ENCODE data around the gene ZNF239.
"Not testable (repeated sequence)": the region's sequence is repeated elsewhere in the genome, so short reads cannot be mapped to it uniquely, and the experiment has no call there.

ZNF239 gene

GRCh38 chr10:43574001-43574892 lies at the start of gene ZNF239:
Gene ZNF239, minus strand, starts transcription at chr10:43574616. Its CDS starts 16,537 bp downstream, at chr10:43558079.
- peak; percentile 73 for FAIRE-seq

DNA sequence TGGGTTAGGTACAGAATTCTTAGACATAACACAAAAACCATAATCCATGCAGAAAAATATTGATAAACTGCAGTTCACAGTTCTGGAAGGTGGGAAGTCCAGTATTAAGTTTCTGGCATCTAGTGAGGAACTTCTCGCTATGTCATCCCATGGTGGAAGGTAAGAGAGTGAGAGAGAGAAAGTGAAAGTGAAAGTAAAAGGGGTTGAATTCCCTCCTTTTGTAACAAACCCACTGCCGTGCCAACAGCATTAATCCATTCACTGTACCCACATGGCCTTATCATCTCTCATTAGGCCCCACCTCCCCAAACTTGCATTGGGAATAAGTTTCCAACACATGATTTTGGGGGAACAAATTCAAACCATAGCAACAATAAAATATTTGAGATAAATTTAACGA lies 48.9 kb upstream of the ZNF239 start:
- no peak for FAIRE-seq

- FAIRE-seq, result no peak
Observed at GRCh38 chr10:43622038-43622437, 47.6 kb upstream of the ZNF239 start.

GRCh38 chr10:43619368-43619767 lies 45.0 kb upstream of the ZNF239 start:
- FAIRE-seq, result no peak

DNA sequence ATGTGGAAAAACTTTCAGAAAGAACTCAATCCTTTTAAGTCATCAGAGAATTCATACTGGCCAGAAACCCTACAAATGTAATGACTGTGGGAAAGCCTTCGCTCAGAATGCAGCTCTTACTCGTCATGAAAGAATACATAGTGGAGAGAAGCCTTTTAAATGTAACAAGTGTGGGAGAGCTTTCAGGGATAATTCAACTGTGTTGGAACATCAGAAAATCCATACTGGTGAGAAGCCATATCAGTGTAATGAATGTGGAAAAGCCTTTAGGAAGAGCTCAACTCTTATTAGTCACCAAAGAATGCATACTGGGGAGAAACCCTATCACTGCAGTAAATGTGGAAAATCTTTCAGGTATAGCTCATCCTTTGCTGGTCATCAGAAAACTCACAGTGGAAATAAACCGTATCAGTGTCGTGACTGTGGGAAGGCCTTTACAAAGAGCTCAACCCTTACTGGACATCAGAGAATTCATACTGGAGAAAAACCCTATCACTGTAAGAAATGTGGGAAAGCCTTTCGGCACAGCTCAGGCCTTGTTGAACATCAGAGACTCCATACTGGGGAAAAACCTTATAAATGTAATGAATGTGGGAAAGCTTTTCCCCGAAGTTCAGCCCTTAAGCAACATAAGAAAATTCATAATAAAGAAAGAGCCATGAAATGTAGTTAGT lies 42.4 kb upstream of the ZNF239 start:
- FAIRE-seq, result no peak

GRCh38 chr10:43610636-43611035 lies 36.2 kb upstream of the ZNF239 start:
- FAIRE-seq, result no peak

GRCh38 chr10:43607199-43607573 lies 32.8 kb upstream of the ZNF239 start:
- FAIRE-seq, result no peak

GRCh38 chr10:43606323-43607198 lies 32.1 kb upstream of the ZNF239 start, which contains the start of gene ZNF485:
Gene ZNF485, plus strand, starts transcription at chr10:43606438. Its CDS starts 613 bp downstream, at chr10:43607051.
- no peak for FAIRE-seq

- no peak for FAIRE-seq
Observed at GRCh38 chr10:43605850-43606322, 31.5 kb upstream of the ZNF239 start.

DNA sequence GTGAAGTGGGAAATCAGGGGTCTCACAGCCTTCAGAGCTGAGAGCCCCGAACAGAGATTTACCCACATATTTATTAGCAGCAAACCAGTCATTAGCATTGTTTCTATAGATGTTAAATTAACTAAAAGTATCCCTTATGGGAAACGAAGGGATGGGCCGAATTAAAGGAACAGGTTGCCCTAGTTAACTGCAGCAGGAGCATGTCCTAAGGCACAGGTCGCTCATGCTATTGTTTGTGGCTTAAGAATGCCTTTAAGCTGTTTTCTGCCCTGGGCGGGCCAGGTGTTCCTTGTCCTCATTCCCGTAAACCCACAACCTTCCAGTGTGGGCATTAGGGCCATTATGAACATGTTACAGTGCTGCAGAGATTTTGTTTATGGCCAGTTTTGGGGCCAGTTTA lies 27.2 kb upstream of the ZNF239 start:
- not testable (repeated sequence) for FAIRE-seq

DNA sequence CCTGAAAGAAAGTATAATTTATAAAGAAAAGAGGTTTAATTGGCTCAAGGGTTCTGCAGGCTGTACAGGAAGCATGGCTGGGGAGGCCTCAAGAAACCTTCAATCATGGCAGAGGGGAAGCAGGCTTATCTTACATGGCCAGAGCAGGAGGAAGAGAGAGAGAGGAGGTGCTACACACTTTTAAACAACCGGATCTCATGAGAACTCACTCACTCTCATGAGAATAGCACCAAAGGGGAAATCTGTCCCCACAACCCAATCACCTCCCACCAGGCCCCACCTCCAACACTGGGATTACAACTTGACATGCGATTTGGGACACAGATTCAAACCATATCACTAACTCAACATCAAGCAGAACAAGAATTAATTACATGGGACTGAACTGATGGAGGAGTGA lies 24.9 kb upstream of the ZNF239 start:
- FAIRE-seq, result no peak

- FAIRE-seq, result no peak
Observed at GRCh38 chr10:43598446-43598845, 24.0 kb upstream of the ZNF239 start.

GRCh38 chr10:43596546-43596945 lies 22.1 kb upstream of the ZNF239 start:
- no peak for FAIRE-seq

- no peak for FAIRE-seq
Observed at GRCh38 chr10:43595739-43596298, 21.4 kb upstream of the ZNF239 start.

GRCh38 chr10:43594944-43595589 lies 20.7 kb upstream of the ZNF239 start:
- FAIRE-seq, result no peak

DNA sequence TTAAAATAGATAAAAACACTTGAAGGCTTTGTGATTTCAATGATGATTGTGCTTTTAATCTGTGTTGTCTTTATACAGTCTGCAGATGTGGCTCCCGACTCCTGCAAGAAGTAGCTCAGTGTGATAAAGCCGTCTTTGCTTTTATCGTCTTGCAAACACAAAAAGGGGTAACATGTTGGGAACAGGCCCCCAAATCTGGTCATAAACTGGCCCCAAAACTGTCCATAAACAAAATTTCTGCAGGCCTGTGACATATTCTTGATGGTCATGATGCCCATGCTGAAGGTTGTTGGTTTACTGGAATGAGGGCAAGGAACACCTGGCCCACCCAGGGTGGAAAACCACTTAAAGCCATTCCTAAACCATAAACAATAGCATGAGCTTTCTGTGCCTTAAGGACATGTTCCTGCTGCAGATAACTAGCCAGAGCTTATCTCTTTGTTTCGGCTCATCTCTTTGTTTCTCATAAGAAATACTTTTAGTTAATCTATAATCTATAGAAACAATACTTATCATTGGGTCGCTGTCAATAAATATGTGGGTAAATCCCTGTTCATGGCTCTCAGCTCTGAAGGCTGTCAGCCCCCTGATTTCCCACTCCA lies 17.0 kb upstream of the ZNF239 start:
- no peak for FAIRE-seq

- FAIRE-seq, result not testable (repeated sequence)
Observed at GRCh38 chr10:43586730-43587115, 12.3 kb upstream of the ZNF239 start.

DNA sequence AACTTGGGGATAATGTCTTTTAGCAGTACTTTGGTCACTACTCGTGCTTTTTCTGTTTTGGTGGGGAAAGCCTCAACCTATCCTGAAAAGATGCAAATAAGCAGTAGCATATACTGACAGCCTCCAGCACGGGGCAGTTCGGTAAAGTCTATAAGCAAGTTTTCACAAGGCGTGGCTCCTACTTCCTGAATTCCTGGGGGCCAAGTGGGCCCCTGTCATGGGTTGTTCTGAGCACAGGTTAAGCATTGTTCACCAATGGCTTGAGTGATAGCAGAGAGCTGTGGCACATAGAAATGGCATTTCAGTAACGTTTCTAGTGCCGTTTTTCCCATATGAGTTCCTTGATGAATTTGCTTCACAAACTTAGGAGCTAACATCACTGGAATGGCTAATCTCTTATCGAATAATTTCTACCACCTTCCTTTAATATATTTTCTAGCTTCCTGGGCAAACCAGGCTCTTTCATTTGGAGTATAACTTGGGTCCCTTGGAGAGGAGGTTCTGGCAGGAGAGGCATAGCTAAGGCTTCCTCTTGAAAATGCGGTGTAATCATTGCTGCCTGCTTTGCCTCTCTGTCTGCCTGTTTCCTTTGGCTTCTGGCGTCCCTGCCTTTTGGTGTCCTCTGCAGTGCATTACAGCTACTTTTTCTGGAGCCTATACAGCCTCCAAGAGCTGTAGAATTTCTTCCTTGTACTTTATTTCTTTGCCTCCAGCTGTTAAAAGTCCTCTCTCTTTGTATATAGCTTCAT lies 11.7 kb upstream of the ZNF239 start:
- no peak for FAIRE-seq

GRCh38 chr10:43585046-43585445 lies 10.6 kb upstream of the ZNF239 start:
- no peak for FAIRE-seq

DNA sequence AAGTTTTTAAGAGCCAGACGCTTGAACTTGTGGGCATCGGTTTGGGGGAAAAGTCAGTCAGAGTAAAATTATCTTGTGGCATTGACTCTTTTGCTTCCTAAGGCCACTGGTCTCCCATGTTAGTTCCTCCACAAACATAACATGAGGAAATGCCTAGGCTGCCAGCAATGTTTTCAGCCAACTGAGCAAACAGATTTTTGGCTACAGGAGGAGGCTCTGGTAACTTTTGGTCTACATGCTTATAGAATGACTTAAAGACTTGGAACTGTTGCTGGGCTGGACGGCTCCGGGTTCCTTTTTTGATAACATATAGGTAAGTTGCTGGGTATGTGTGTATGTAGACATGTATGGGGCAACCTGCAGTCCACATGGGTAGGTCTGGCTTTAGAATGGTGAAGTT lies 9.6 kb upstream of the ZNF239 start:
- FAIRE-seq, result no peak

DNA sequence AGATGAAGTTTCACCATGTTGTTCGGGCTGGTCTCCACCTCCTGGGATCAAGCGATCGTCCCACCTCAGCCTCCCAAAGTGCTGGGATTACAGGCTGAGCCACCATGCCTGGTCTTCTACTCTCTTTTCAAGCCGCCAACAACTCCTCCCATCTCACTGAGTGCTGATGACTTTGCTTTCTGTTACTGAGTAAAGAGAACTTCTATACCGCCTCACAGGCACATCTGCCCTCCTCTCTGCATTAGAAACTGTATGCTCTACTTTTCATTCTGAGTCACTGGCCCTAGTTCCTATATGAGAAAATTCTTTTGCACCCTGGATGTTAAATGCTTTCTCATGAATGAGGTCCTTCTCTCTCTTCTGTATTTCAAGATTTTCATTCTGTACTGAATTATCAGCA lies 2.2 kb upstream of the ZNF239 start:
- no peak for FAIRE-seq

Data from islet of Langerhans (tissue), 1 donor.